Loucy (cell line): Measurements from ENCODE around the gene FKBP7.

Source experiments
- H2AFZ ChIP-seq: fragments of 200-600 bp; sonication (generic); 2 replicates; pipeline ENCODE4 v1.6.0; 2016; ENCODE audit warnings: antibody characterized with exemption, mild to moderate bottlenecking, low read length, moderate library complexity
- H3F3A ChIP-seq: fragments of 200-600 bp; 2 replicates; pipeline ENCODE4 v1.6.0; 2016; ENCODE audit warnings: antibody characterized with exemption, low read depth, mild to moderate bottlenecking
- H3K27me3 ChIP-seq: fragments of 200-600 bp; sonication (generic); 2 replicates; pipeline ENCODE4 v1.6.1; 2014; ENCODE audit warnings: low read length, mild to moderate bottlenecking; ENCODE audit not compliant: insufficient read depth, poor library complexity, severe bottlenecking
- H3K36me3 ChIP-seq: fragments of 200-600 bp; sonication (generic); 2 replicates; pipeline ENCODE4 v1.6.1; 2016; ENCODE audit warnings: low read length; ENCODE audit not compliant: insufficient read depth
- H3K4me1 ChIP-seq: fragments of 200-600 bp; sonication (generic); 2 replicates; pipeline ENCODE4 v1.5.1; 2014; ENCODE audit warnings: low read length, mild to moderate bottlenecking; ENCODE audit not compliant: insufficient read depth, poor library complexity, severe bottlenecking
- H3K4me2 ChIP-seq: fragments of 200-600 bp; sonication (generic); 2 replicates; pipeline ENCODE4 v1.6.0; 2014; ENCODE audit warnings: antibody characterized with exemption, low read length, low read depth, mild to moderate bottlenecking; ENCODE audit not compliant: poor library complexity, severe bottlenecking
- H3K4me3 ChIP-seq: fragments of 200-600 bp; sonication (generic); 2 replicates; pipeline ENCODE4 v1.5.1; 2014; ENCODE audit warnings: low read length, mild to moderate bottlenecking, mixed read lengths; ENCODE audit not compliant: poor library complexity, severe bottlenecking
- H3K79me2 ChIP-seq: fragments of 200-600 bp; sonication (generic); 2 replicates; pipeline ENCODE4 v1.6.1; 2014; ENCODE audit warnings: low read length; ENCODE audit not compliant: insufficient read depth
- H3K9ac ChIP-seq: fragments of 200-600 bp; sonication (generic); 2 replicates; pipeline ENCODE4 v1.6.0; 2014; ENCODE audit warnings: mild to moderate bottlenecking, low read depth, low read length, moderate library complexity; ENCODE audit not compliant: poor library complexity, severe bottlenecking
- H3K9me2 ChIP-seq: fragments of 200-600 bp; sonication (generic); replicated peaks from 2 replicates; pipeline ENCODE4 v1.6.1; 2016; ENCODE audit warnings: low read depth, low read length, mixed read lengths
- H3K9me3 ChIP-seq: fragments of 200-600 bp; sonication (generic); 2 replicates; pipeline ENCODE4 v1.6.1; 2014; ENCODE audit warnings: mild to moderate bottlenecking, antibody characterized with exemption, low read length, low read depth; ENCODE audit not compliant: insufficient read depth
- H4K20me1 ChIP-seq: fragments of 200-600 bp; sonication (generic); 2 replicates; pipeline ENCODE4 v1.6.0; 2014; ENCODE audit warnings: antibody characterized with exemption, low read length, mild to moderate bottlenecking; ENCODE audit not compliant: insufficient read depth, poor library complexity, severe bottlenecking
- EZH2phosphoT487 ChIP-seq: fragments of 200-600 bp; IDR thresholded peaks from 2 replicates; pipeline ENCODE4 v1.6.1; 2018; ENCODE audit warnings: antibody characterized with exemption, mild to moderate bottlenecking, moderate library complexity, borderline replicate concordance
- TF ChIP-seq, protein P1 (sequence below): fragments of 200-600 bp; sonication (generic); conservative IDR thresholded peaks from 2 replicates; pipeline ENCODE4 v1.5.1; 2014; ENCODE audit warnings: mild to moderate bottlenecking, antibody characterized with exemption, low read length

The FKBP7 gene

GRCh38 chr2:178452334-178452733 is 26.1 kb downstream of the FKBP7 start:
- TF ChIP-seq, protein P1, sequence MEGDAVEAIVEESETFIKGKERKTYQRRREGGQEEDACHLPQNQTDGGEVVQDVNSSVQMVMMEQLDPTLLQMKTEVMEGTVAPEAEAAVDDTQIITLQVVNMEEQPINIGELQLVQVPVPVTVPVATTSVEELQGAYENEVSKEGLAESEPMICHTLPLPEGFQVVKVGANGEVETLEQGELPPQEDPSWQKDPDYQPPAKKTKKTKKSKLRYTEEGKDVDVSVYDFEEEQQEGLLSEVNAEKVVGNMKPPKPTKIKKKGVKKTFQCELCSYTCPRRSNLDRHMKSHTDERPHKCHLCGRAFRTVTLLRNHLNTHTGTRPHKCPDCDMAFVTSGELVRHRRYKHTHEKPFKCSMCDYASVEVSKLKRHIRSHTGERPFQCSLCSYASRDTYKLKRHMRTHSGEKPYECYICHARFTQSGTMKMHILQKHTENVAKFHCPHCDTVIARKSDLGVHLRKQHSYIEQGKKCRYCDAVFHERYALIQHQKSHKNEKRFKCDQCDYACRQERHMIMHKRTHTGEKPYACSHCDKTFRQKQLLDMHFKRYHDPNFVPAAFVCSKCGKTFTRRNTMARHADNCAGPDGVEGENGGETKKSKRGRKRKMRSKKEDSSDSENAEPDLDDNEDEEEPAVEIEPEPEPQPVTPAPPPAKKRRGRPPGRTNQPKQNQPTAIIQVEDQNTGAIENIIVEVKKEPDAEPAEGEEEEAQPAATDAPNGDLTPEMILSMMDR, result no peak
- no peak for TF ChIP-seq EZH2phosphoT487
- Histone ChIP-seq H3K4me1 (peaks cover 30% of the 10 kb centered on the region), H3K9me3 (no peaks in the 10 kb centered on the region), H3F3A (no peaks in the 10 kb centered on the region), H3K9me2 (no peaks in the 10 kb centered on the region), H3K9ac (peak overlapping the region; percentile 100), H2AFZ (no peak overlapping the region), H3K4me2 (peak overlapping the region; percentile 82), H4K20me1 (peaks cover 27% of the 10 kb centered on the region), H3K36me3 (no peaks in the 10 kb centered on the region; the same call in 1 of the 2 replicates), H3K4me3 (peak overlapping the region; percentile 75), H3K27me3 (no peaks in the 10 kb centered on the region), H3K79me2 (peaks cover 42% of the 10 kb centered on the region)

- Histone ChIP-seq H3K4me2 (peak within 1 kb of the TSS; percentile 85), H3K4me3 (peak within 1 kb of the TSS; percentile 75), H3K9ac (peak within 1 kb of the TSS; percentile 100), H3F3A (no peaks in the 10 kb centered on the region), H3K36me3 (peaks cover 5% of the 10 kb centered on the region), H3K9me3 (no peaks in the 10 kb centered on the region), H4K20me1 (peaks cover 27% of the 10 kb centered on the region), H3K79me2 (peaks cover 50% of the 10 kb centered on the region), H3K27me3 (no peaks in the 10 kb centered on the region), H2AFZ (peak within 1 kb of the TSS; percentile 88), H3K9me2 (no peaks in the 10 kb centered on the region), H3K4me1 (peaks cover 30% of the 10 kb centered on the region)
- no peak for TF ChIP-seq EZH2phosphoT487
- TF ChIP-seq, protein P1, result no peak
Observed at GRCh38 chr2:178450774-178451525, 27.4 kb downstream of the FKBP7 start, which contains the start of the genes PJVK and PRKRA. Gene PJVK (plus strand): TSS chr2:178451378. CDS start chr2:178453410, 2,032 bp downstream. Gene PRKRA (minus strand): TSS chr2:178451175. CDS start chr2:178451030, 145 bp downstream.

DNA sequence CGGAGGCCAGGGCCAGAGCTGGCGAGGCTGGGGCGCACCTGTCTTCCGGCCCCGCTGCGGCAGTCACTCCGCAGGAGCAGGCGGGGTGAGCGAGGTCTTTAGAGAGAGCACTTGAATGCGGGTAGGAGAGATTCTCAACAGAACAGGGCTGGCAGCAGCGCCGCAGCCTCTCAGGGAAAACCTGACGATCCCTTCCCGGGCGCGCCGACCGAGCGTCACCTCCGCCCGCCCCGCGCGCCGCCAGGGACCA is 28.0 kb downstream of the FKBP7 start:
- H3K79me2 ChIP-seq, result peaks cover 50% of the 10 kb centered on the region
- H4K20me1 ChIP-seq, result peaks cover 27% of the 10 kb centered on the region
- no peaks in the 10 kb centered on the region for H3K9me3 ChIP-seq
- H3K4me3 ChIP-seq, result peak overlapping the region; percentile 75
- no peaks in the 10 kb centered on the region for H3K27me3 ChIP-seq
- H3K9me2 ChIP-seq, result no peaks in the 10 kb centered on the region
- H3F3A ChIP-seq, result no peaks in the 10 kb centered on the region
- TF ChIP-seq, protein P1, result no peak
- TF ChIP-seq EZH2phosphoT487, result no peak
- H3K9ac ChIP-seq, result peak overlapping the region; percentile 100
- H3K4me1 ChIP-seq, result peaks cover 30% of the 10 kb centered on the region
- peak overlapping the region; percentile 85 for H3K4me2 ChIP-seq
- H3K36me3 ChIP-seq, result peaks cover 9% of the 10 kb centered on the region
- H2AFZ ChIP-seq, result peak overlapping the region; percentile 40; the same call in 1 of the 2 replicates
